ENCODE measurements around the gene MEX3D. TPM values are rescaled to one million over a fixed set of nuclear protein-coding genes. Genes with fewer than 3 reads are reported as not detected.

MEX3D gene
- total RNA-seq, 4 donors from 2014 or later: 11.6 to 20.0 (median 15.6) TPM

DNA sequence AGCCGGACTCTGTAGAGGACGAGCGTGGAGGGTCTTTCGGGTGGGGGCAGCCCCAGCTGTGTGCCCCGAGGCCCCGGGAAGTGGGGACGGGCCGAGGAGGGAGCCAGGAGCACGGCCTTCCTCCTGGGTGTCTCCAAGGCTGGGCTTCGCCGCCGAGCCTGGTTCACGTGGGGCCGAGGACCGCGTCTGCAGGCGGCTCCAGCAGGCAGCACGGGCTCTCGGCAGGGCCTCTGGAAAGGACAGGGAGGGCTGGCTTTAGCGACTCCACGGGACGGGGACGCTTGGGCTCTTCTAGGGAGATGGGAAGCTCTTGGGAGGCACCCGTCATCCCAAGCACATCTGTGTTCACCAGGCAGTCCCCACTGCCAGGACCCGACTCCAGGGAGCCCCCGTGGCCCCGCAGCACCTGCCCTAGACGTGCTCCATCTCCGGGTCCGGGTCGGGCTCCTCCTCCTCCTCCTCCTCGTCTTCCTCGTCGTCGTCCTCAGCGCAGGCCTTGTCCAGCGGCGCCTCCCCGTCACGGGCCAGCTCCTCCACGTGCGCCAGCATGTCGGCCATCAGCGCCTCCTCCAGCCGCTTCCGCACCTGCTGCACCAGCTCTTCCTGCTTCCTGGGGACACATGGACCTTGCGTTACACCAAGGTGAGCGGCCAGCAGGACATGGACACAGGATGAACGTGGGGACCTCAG, 9.9 kb upstream of the MEX3D start:
- Histone ChIP-seq H3K4me3 (no peak overlapping the region), H3K36me3 (peaks cover 0 to 58% (median 0%) of the 10 kb centered on the region in 3 donors), H3K27ac (no peak overlapping the region), H3K4me1 (no peaks in the 10 kb centered on the region), H3K9me3 (no peaks in the 10 kb centered on the region), H3K27me3 (no peaks in the 10 kb centered on the region)
- TF ChIP-seq, protein P1, sequence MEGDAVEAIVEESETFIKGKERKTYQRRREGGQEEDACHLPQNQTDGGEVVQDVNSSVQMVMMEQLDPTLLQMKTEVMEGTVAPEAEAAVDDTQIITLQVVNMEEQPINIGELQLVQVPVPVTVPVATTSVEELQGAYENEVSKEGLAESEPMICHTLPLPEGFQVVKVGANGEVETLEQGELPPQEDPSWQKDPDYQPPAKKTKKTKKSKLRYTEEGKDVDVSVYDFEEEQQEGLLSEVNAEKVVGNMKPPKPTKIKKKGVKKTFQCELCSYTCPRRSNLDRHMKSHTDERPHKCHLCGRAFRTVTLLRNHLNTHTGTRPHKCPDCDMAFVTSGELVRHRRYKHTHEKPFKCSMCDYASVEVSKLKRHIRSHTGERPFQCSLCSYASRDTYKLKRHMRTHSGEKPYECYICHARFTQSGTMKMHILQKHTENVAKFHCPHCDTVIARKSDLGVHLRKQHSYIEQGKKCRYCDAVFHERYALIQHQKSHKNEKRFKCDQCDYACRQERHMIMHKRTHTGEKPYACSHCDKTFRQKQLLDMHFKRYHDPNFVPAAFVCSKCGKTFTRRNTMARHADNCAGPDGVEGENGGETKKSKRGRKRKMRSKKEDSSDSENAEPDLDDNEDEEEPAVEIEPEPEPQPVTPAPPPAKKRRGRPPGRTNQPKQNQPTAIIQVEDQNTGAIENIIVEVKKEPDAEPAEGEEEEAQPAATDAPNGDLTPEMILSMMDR (IDR thresholded peaks at IDR 0.05): no peak
- TF ChIP-seq POLR2A (IDR thresholded peaks at IDR 0.05): no peak
- no peak for DNase-seq

DNA sequence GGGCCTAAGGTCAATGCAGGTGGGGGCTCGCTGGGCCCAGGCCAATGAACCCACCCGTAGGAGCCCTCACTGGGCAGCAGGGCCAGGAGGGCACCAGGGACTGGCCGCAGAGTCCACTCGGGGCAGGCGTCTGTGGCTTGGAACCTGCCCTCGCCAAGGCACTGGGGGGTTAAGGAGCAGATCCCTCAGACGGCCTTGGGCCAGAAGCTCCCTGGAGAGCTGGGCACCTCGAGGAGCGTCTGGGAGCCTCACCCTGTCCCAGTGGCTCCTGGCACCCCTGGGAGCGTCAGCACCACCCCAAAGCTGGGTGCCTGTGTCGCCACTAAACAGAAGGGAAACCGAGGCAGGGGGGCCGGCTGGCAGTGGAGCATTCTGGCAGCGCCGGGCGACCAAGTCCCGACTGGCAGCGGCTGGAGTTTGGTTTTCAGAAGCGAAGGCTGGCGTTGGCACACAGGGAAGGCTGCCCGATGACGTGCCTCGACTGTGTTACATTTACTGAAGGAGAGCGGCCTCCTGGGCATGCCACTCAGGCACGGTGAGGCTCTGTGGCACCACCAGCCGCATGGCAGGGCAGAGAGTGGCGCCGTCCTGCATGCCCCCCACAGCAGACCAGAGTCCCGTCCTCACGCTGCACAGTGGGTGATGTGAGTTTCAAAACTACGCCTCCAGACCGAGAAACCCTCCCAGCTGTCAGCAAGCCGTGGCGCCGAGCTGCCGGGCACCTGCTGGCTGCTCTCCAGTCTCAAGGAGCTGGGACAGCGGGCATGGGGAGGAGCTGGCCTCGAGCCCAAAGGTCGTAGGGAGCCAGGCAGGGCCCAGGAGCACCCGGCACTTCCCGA, 9.2 kb upstream of the MEX3D start:
- no peak overlapping the region for H3K27ac ChIP-seq
- DNase-seq: no peak

DNA sequence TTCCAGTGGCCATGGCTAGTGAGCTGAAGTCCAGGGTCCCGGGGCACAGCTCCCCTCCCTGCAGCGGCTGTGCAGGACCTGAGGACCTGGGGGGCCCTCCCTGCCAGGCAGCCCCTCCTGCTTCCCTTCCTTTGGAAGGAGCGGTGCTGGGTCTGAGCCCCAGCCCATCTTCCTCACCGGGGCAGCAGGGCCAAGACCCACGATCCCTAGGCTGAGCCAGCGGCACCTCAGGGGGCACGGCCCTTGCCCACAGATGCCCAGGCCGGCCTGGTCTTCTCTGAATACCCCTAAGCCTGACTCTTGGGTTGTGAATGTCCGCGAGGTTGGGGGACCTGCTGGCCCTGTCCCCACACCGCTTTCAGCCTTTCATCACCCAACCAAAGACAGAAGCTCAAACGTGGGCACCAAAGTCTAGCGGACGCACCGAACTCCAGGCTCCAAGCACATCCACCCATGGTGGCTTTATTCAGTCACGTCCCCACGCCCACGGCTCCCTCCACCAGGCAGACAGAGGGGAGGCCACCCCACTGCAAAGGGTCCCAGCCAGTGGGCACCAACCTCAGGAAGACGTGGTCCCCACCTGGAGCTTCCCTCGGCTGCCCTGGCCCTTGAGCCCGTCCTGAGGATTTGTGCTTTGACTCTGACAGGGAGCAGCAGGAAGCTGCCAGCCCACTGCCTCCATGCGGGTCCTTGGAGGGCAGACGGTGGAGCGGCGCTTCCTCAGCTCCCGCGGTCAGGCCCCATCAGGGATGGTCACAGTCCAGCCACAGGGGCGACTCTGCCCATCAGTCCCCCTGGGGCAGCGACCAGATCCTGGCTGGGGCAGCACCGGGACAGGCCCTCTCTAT, 8.3 kb upstream of the MEX3D start:
- TF ChIP-seq, protein P1 (IDR thresholded peaks at IDR 0.05): no peak
- no peak for TF ChIP-seq POLR2A (IDR thresholded peaks at IDR 0.05)
- Histone ChIP-seq H3K27ac (no peak overlapping the region), H3K27me3 (no peaks in the 10 kb centered on the region), H3K4me3 (no peak overlapping the region), H3K36me3 (peaks cover 0 to 42% (median 0%) of the 10 kb centered on the region in 3 donors), H3K9me3 (no peaks in the 10 kb centered on the region), H3K4me1 (no peaks in the 10 kb centered on the region)
- no peak for DNase-seq

More for the DNA sequence above, 9.2 kb upstream of the MEX3D start:
- Histone ChIP-seq H3K36me3 (peaks cover 0 to 50% (median 0%) of the 10 kb centered on the region in 3 donors), H3K9me3 (no peaks in the 10 kb centered on the region), H3K27me3 (no peaks in the 10 kb centered on the region), H3K4me3 (no peak overlapping the region), H3K4me1 (no peaks in the 10 kb centered on the region)
- TF ChIP-seq, protein P1 (IDR thresholded peaks at IDR 0.05): no peak
- no peak for TF ChIP-seq POLR2A (IDR thresholded peaks at IDR 0.05)

DNA sequence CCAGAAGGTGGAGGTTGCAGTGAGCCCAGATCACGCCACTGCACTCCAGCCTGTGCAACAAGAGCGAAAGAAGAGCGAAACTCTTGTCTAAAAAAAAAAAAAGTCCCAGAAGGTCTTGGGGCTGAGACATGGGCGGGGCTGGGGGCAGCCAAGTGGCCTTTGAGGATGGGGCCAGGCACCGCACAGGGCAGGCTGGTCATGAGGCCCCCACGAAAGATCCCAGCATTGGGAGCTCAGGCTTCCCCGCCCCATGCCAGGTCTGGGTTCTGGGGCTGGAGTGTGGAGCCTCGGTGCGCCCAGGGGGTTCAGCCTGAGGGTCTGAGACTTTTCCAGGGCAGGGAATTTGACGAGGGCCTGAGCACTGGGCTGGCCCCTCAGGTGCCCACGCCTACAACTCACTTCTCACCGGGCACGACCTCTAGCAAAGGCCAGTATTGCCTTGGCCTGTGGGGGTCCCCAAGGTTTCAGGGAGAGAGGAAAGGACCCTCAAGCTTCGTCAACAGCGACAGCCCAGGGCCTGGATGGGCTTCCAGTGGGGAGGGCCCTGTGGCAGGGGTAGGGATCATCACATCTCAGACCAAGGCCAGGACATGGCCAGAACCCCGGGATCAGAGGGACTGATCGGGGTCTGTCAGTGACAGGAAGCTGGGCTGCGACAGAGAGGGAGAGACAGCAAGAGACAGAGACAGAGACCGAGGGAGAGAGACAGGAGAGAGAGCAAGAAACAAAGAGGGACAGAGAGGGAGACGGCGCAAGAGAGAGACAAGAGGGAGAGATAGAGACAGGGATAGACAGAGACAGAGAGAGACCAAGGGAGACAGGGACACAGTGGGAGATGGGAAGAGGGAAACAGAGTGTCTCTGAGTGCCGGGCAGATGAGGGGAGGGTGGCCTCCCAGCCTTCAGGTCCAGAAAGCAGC, 7.5 kb upstream of the MEX3D start:
- H3K36me3 ChIP-seq: peaks cover 0 to 33% (median 0%) of the 10 kb centered on the region in 3 donors
- H3K4me1 ChIP-seq: no peaks in the 10 kb centered on the region
- DNase-seq: no peak
- H3K9me3 ChIP-seq: no peaks in the 10 kb centered on the region
- H3K27me3 ChIP-seq: no peaks in the 10 kb centered on the region
- TF ChIP-seq POLR2A (IDR thresholded peaks at IDR 0.05): no peak
- TF ChIP-seq, protein P1 (IDR thresholded peaks at IDR 0.05): no peak
- H3K4me3 ChIP-seq: no peak overlapping the region
- no peak overlapping the region for H3K27ac ChIP-seq
